Fibroblast of skin of right quadriceps (primary cell): ENCODE measurements around the gene FAM3C.
A peak's percentile ranks its signal among the peaks of the same experiment; 100 is the strongest.

Experiments
- DNase-seq: peaks from one replicate; pipeline ENCODE4 v3.0.0-alpha.2; 2013

The FAM3C gene

DNA sequence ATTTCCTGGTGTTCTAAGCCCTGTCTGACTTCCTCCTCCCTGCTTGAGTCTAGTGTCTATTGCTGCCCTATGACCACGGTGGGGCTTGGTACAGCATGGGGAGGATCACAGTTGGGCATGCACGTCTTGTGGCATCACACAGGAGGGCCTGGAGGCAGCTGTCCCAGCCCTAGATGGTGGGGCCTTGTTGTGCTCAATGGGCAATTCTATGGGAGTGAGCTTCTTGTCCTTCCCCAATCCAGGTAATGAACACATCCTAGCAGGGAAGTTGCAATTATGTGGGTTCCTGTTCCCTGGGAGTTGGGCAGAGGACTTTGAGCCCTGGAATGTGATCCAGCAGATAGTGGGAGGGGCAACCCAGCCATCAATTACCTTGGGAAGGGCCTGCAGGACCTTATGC lies 10.8 kb upstream of the FAM3C start:
- no peak for DNase-seq

DNA sequence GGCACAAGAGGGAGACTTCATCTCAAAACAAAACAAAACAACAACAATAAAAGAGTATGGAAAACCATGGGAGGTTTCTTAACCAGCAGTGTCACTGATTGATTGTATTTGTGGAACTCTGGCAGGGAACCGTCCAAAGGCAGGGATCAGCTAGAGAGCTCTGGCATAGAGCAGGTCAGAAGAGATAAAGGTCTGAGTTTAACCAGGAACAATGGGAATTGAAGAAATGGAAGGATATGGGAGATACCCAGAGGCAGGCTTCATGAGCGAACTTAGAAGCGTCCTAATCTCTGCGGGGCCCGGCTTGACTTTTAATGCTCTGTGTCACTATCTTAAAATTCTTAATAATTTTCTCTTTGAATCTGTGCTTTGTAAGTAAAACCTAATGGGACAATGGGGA lies 10.4 kb upstream of the FAM3C start:
- no peak for DNase-seq

DNA sequence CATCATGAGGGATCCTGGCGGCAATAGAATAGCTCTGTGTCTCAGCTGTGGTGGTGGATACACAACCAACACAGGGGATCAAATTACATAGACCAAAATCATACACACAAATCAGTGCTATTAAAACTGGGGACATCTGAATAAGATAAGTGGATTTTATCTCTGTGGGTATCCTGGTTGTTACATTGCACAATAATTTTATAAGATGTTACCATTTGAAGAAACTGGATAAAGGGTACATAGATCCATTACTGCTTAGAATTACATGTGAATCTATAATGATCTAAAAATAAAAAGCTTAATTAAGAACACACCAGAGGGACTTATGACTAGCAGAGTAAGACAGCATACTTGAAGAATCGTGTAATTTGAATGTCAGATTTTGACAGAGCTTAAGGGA lies 8.2 kb upstream of the FAM3C start:
- DNase-seq, result no peak

- DNase-seq, result no peak
Measured at GRCh38 chr7:121402701-121403100, 6.6 kb upstream of the FAM3C start.

- DNase-seq, result peak; percentile 8
Measured at GRCh38 chr7:121401896-121402295, 5.8 kb upstream of the FAM3C start.

- no peak for DNase-seq
Measured at GRCh38 chr7:121398246-121398645, 2.1 kb upstream of the FAM3C start.

DNA sequence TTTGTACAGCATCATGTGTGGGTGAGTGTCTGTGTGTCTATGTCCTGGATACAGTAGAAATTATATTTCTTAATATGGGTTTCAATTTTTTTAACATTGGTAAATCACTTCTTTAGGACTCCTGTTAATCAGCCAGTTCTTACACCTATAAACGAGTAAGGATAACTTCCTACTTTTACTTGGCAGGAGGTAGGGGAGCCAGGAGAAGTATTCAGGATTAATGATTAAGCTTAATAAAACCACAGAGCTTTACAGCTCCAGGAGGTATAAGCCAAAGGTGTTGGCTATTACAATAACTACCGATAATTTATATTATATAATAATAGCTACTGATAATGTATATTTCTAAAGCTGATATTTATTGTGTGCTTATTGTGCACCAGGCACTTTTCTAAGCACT lies 1.7 kb upstream of the FAM3C start:
- DNase-seq, result no peak

- DNase-seq, result no peak
Measured at GRCh38 chr7:121397361-121397760, 1.3 kb upstream of the FAM3C start.

DNA sequence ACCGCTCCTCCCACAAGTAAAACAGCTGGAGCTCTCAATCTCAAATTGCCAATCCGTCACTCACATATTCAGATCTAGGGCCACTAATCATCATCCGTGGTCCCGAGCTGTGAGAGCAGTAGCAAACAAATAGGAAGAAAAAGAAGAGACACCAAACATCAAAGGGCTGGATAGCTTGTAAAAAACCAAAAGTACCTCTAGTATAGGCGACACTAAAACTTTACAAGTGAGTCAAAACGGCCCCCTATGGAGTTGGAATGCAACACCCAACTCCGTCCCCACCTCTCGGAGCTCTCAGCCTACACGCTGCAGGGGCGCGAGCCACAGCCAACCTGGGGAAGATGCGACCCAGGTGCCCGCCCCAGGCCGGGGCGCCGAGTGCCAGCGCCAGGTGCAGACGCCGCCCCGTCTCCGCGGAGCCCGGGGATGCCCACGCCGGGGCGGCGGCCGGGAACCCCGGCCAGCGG lies 581 bp downstream of the FAM3C start:
- DNase-seq, result peak; percentile 48

GRCh38 chr7:121394709-121395140 lies 1.4 kb downstream of the FAM3C start:
- no peak for DNase-seq

GRCh38 chr7:121393005-121393366 lies 3.1 kb downstream of the FAM3C start:
- no peak for DNase-seq

DNA sequence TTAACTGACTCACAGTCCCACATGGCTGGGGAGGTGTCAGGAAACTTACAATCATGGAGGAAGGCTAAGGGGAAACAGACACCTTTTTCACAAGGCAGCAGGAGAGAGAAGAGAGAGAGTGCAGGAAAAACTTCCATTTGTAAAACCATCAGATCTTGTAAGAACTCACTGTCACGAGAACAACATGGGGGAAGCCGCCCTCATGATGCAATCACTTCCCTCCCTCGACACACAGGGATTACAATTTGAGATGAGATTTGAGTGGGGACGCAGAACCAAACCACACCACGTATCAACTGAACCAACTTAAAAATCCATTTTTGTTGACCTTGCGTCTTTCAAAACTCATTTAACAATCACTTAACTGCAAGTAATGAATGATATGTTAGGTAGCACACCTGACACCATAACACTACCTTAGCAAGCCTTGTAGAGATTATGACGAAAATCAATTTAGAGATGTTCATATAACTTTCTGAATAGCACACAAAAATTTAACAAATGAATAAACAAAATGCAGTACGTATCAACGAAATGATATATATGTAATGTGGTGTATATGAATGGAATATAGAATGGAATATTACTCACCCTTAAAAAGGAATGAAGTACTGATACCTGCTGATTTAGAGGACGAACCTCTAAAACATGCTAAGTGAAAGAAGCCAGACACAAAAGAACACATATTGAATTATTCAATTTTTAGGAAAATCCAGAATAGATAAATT lies 3.7 kb downstream of the FAM3C start:
- DNase-seq, result no peak

GRCh38 chr7:121391686-121392085 lies 4.4 kb downstream of the FAM3C start:
- no peak for DNase-seq

DNA sequence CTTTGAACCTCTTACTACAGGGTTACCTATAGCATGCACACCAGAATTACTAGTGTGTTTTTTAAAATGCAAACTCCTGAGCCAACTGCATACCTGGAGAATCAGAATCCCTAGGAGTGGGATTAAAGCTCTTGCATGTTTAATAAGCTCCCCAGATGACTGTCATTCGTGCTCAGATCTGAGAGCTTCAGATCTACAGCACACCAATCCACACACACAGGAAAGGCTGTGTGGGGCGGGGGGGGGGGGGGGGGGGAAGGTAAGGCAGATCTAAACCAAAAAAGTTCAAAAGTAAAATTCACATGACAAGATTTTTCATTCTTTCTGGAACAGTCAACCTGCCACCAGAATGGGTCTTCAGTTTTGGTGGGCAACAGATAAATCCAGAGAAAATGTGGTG lies 5.5 kb downstream of the FAM3C start:
- no peak for DNase-seq

- no peak for DNase-seq
Measured at GRCh38 chr7:121390109-121390508, 6.0 kb downstream of the FAM3C start.

GRCh38 chr7:121388950-121389349 lies 7.2 kb downstream of the FAM3C start:
- DNase-seq, result no peak

DNA sequence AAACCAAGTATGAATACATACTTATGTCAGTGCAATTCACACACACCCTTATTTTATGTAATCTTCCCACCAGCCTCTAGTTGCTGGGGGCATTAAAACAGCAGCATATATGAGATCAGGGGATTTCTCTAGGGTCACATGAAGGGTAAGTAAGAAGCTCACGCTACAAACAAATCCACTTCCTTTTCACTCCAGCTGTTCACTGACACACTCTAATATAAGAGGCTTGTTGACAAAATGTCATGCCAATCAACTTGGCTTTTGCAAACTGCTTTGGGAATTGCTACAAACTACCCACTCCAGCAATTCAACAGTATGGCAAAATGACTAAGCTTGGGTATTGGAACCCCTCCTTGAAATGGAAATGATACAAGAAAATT lies 10.3 kb downstream of the FAM3C start:
- DNase-seq, result no peak

- DNase-seq, result no peak
Measured at GRCh38 chr7:121385056-121385799, 10.9 kb downstream of the FAM3C start.

DNA sequence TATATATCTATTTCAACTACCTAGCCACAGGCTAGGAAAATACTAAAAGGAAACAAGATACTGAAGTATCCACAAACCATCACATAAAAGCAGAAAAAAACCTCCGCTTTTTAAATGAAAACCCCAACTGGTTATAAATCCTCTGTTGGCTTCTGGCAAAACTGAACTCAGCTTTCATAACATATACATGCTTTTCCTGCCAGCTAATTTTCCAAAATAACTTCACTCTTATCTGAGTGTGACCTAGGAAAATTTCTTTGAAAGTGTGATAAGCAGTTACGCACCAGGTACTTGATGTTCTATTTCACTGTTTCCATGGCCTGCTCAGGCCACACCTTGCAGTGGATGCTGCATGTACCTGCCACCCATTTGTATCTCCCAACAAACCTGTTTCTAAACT lies 11.8 kb downstream of the FAM3C start:
- no peak for DNase-seq

DNA sequence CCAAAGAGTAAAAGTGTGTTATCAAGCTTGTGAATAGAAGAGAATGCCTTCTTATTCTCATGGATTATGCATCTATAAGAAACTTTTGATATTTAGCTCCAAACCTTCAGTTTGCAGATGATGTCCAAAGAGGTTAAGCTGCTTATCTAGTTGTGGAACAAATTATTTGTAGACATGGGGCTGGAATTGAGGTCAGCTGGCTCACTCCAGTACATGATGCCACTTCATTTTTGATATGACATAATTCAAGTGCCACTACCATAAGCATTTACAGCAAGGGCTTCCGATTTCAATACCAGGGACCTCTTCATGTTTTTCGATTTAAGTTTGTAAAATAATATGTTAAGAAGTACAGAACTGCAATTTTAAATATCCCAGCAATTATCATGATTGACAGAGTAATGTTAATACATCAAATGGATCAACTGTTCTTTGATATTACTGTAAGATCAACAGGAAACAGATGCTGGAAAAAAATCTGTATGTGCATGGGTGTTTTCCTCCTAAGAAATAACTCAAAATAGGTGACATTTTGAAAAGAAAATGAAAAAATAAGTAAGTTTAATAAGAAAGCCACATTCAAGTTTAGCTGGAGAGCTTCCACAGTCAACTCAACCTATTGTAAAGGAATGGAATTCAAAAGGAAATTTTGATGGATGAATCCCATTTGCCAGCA lies 12.7 kb downstream of the FAM3C start:
- DNase-seq, result no peak

- DNase-seq, result no peak
Measured at GRCh38 chr7:121382473-121382872, 13.6 kb downstream of the FAM3C start.

DNA sequence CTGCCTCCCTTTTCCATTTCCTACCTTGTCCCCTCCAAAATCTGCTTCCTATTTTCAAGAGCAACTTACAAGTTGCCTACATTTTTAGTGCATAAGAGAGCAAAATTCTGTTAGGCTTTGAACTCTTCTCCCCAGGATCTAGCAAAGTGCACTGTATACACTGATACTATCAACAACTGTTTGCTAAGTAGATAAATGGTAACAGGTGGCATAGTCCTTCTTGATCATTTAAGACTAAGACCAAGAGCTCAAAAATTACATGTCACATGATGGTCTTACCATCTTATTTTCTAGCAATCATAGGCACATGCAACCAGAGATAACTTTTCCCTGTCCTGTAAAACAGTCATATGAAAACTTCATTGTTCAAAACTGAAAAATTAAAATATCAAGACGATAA lies 16.2 kb downstream of the FAM3C start:
- no peak for DNase-seq

GRCh38 chr7:121376979-121377378 lies 19.1 kb downstream of the FAM3C start:
- no peak for DNase-seq

DNA sequence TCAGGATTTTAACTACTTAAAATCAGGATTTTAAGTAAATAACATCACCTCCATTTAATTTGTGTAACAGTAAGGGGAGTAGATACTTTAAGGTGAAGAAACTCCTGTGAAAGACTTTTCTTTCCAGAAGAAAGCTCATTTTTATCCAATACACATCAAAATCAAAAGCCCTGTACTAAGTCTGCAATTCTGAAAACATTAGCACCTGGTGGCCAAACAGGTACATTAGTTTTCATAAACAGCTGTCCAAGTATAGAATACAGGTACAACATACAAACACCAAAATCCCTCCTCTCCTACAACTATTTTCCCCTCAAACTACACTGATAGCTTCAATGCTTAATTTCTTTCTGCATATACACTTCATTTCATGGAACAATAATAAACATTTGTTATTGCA lies 22.9 kb downstream of the FAM3C start:
- DNase-seq, result no peak
